ENCODE data around the gene SRRM5.
"Not testable (repeated sequence)": the region's sequence is repeated elsewhere in the genome, so short reads cannot be mapped to it uniquely, and the experiment has no call there.

The SRRM5 gene
- total RNA-seq: 0.24 to 0.70 reads per million in 2 donors

DNA sequence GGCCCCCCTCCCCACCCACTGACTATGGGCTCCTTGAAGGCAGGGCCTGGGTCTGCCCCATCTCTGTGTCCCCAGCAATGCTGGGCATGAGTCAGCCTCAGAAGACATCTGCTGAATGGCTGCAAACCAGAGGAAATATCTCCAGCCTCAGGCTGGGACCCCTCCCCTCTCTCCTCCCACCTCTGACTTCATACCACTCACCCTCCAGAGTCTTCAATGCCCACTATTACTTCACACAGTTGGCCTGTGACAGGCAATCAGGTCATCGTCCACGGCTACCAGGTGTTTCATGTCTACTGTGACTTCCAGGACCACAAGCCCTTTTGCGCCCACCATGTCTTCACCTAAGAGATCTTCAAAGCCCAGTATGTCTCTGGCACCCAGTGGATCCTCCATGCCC lies at the start of gene SRRM5:
Gene SRRM5, plus strand, starts transcription at position 301 of the 400 bp plus-strand sequence. Its CDS starts 34 bp downstream, at position 335.
- no peak for DNase-seq

- no peak for DNase-seq
These were observed 49.6 kb upstream of the SRRM5 start for GRCh38 chr19:43562226-43562697.

DNA sequence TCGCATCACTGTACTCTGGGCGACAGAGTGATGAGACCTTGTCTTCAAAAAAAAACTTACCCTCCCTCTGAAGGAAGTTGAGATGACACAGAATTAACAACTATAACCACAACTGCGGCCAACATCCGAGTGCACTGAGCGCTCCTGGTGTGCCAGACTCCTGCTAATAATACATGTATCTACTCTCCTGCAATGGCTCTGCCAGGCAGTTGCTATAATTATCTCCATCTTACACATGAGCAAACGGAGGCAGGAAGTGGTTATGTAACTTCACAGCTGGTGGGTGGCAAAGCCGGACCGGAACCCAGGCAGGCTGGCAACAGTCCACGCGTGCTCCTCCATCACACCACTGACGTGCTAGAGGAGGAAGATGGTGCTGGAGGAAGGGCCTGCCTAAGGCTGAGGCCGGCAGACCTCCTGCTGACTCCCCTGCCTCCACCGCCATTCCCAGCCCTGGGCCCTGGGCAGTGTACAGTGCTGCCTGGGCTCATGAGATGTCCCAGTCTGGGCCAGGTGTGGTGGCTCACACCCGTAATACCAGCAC lies 49.1 kb upstream of the SRRM5 start:
- peak; percentile 55 for DNase-seq

GRCh38 chr19:43563816-43564457 lies 48.0 kb upstream of the SRRM5 start:
- DNase-seq: no peak

DNA sequence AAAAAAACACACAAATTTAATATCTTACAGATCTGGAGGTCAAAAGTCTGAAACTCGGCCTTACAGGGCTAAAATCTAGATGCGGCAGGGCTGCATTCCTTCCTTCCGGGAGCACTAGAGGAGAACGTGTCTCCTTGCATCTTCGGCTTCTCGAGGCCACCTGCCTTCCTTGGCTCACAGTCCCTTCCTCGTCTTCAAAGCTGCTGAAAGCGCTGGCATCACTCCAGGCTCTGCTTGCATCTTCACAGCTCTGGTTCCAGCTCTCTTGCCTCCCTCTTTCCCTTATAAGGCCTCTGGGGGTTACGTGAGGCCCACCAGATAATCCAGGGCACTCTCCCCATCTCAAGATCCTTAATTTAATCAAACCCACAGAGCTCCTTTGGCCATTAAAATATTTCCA lies 47.1 kb upstream of the SRRM5 start:
- DNase-seq: no peak

DNA sequence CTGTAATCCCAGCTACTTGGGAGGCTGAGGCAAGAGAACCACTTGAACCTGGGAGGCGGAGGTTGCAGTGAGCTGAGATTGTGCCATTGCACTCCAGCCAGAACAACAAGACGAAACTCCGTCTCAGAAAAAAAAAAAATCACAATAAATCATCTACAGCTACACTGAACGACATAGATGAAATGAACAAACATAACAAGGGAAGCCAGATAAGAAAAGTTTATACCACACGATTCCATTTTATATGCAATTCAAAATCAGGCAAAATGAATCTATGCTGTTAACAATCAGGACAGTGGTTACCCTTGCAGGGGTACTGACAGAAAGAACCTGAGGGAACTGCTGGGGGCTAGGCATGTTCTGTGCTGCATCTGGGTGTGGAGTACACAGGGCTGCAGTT lies 42.2 kb upstream of the SRRM5 start:
- no peak for DNase-seq

DNA sequence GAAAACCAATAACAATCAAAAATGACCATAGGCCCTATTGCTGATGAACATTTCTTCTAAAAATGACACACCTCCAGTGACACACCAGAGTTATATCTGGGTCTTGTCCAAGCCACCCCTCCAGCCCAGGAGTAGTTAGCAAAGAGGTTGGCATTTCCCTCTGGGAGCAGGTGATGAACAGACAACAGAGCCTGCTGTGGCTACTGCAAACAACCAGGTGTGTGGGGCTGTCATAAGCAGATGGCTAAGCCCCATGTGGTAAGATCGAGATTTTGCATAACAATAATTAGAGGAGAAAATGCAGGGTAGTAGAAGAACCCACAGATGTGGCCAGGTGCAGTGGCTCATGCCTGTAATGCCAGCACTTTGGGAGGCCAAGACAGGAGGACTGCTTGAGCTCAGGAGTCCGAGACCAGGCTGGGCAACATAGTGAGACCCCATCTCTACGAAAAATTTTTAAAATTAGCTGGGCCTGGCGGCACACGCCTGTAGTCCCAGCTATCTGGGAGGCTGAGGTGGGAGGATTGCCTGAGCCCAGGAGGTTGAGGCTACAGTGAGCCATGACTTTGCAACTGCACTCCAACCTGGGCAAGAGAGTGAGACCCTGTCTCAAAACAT lies 41.6 kb upstream of the SRRM5 start:
- DNase-seq: no peak

- no peak for DNase-seq
These were observed 39.7 kb upstream of the SRRM5 start for GRCh38 chr19:43572171-43572588.

DNA sequence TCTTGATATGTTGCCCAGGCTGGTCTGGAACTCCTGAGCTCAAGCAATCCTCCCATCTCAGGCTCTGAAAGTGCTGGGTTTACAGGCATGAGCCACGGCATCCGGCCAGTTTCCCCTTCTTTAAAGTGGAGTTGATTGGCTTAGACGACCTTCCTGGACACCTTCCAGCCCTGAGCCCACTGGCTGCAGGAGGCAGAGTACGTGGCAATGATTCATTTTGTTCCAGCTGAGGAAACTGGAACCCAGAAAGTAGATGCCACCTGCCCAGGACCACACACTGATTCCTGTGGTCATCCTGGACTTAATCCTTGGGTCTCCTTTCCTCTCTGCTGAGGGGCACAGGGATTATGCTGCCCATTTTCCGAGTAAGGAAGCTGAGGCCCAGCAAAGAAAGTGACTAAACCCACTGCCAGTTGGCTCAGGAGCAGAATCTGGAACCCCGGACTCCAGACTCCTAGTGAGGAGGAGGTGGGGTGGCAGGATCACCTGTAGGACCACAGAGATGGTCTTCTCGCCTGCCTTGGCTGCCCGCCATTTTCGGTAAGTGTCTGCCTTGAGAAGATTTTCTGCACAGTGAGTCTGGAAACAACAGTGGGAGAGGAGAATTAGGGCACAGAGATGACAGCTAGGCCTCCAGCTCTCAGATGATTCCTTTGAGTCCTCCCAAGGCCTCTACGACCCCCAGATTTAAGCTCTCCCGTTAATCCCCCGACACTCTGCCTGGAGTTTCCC lies 37.3 kb upstream of the SRRM5 start:
- DNase-seq: no peak

DNA sequence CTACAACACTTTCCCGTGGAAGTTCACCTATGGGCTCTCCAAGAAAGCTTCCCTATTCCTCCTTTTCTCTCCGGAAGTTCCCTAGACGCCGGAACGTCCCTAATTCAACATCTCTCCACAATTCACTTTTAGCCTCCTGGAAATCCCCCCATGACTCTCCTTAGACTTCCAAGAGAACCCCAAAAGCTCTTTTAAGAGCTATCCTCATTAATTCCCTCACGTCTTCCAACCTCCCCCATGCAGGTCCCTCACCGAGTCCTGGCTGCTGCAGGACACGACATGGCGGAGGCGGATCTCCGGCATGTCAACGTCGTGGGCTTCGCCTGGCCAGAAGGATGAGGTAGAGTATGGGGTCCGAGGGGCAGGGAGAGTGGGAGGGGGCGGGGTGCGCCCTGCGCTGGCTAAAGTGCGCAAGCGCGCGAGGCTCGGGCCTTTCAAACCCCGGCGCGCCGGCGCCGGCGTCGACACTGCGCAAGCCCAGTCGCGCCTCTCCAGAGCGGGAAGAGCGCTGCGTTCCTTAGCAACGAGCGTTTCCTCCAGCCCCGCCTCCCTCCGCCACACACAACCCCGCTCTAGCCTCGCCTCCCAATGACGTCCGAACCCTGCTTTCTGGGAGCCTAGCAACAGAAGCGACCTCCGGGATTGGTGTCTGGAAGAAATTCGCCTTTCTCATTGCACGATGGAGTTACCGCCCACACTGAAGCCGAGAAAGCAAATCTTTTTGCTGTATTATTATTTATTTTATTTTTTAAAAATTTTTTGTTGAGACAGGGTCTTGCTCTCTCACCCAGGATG lies 36.5 kb upstream of the SRRM5 start, which contains the start of the genes PINLYP and XRCC1:
Gene PINLYP, plus strand, starts transcription at position 646 of the 795 bp plus-strand sequence. CDS start 1,391 bp downstream, outside the sequence.
Gene XRCC1, minus strand, starts transcription at position 372 of the 795 bp plus-strand sequence. Its CDS starts 69 bp downstream, at position 303.
- DNase-seq: peak; percentile 94

GRCh38 chr19:43575955-43576878 lies 35.7 kb upstream of the SRRM5 start:
- DNase-seq: no peak

DNA sequence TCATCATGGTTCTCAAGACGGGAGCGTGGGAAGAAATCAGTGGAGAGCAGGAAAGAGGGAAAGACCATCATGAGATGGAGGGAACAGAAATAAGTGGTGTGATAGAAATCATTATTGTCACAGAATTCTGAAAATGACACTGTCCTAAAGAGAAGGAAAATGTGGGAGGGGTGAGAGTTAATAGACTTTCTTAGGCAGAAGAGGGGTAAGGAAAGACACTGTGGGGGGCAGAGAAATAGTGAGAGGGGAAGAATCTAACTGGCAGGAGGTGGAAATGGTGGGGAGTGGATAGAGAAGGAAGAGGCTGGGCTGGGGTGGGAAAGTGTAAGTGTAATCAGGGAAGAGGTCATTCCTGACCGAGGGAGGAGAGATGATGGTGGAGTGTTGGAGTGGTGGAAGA lies 33.1 kb upstream of the SRRM5 start:
- DNase-seq: no peak

DNA sequence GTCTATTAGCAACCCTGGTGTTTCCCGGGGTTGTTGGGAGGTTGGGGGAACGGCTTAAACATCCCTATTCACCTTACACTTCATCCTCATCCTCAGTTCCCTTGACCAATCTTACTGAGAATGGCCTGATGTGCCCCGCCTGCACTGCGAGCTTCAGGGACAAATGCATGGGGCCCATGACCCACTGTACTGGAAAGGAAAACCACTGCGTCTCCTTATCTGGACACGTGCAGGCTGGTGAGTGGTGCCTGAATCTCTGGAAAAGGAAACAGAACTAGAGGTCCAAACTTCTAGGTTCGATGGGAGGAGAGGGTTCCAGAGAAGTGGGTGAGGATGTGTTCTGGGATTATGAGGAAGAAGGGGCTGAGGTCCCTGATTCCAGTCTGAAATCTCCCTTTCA lies 30.4 kb upstream of the SRRM5 start:
- DNase-seq: no peak

- no peak for DNase-seq
These were observed 29.4 kb upstream of the SRRM5 start for GRCh38 chr19:43582495-43582894.

DNA sequence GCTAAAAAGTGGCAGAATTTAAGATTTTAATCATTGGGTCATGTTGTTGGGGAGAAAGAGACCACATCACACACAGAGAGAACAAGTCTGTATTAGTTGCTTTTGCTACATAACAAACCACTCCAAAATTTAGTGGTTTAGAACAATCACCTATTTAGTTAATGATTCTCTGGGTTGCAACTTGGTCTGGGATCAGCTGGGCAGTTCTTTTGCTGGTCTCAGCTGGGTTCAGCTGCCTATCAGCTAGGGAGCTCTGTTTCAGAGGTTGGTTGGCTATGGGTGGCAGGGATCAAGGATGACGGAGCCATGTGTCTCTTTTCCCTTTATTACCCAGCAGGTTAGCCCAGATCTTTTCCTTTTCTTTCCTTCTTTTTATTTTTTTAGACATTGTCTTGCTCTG lies 27.4 kb upstream of the SRRM5 start:
- DNase-seq: no peak

DNA sequence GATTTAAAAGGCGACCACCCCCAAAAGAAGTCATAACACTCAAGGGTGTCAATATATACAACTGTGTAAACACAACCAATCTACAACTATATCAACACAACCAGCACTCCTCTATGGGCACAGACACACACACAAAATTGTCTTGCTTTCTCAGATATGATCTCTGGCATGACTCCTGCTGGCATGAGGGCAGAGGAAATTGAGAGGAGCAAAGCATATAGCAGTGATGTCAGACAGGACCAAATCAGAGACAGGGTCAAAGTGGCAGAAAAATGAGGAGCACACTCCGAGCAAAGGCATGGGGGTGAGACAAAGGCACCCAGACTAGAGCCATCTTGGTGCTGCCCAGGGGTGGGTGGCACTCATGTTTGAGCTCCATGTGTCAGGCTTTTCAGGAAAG lies 25.5 kb upstream of the SRRM5 start:
- no peak for DNase-seq

DNA sequence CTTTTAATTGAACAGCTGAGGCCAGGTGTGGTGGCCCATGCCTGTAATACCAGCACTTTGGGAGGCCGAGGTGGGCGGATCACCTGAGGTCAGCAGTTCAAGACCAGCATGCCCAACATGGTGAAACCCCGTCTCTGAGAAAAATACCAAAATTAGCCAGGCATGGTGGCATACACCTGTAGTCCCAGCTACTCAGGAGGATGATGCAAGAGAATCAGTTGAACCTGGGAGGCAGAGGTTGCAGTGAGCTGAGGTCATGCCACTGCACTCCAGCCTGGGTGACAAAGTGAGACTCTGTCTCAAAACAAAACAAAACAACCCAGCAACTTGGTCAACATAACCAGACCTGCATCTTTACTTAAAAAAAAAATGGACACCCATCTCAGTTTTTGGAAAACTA lies 24.9 kb upstream of the SRRM5 start:
- not testable (repeated sequence) for DNase-seq

DNA sequence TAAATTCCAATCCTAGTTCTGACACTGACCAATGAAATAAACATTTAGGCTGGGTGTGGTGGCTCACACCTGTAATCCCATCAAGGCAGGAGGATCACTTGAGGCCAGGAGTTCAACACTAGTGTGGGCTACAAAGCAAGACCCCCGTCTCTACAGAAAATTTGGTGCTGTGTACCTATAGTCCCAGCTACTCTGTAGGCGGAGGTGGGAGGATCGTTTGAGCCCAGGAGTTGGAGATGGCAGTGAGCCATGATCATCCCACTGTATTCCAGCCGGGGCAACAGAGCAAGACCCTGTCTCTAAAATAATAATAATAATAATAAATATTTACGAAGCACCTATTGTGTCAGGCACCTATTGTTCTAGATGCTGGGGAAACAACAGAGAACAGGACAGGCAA lies 22.6 kb upstream of the SRRM5 start:
- no peak for DNase-seq

- DNase-seq: no peak
These were observed 22.2 kb upstream of the SRRM5 start for GRCh38 chr19:43589678-43590077.

GRCh38 chr19:43591904-43592772 lies 19.8 kb upstream of the SRRM5 start:
- no peak for DNase-seq
